ENCODE results near the gene GLOD5. TPM values are rescaled to one million over a fixed set of nuclear protein-coding genes. Genes with fewer than 3 reads are reported as not detected.

The GLOD5 gene
- total RNA-seq, 2 experiments from 2014 or later = not detected

DNA sequence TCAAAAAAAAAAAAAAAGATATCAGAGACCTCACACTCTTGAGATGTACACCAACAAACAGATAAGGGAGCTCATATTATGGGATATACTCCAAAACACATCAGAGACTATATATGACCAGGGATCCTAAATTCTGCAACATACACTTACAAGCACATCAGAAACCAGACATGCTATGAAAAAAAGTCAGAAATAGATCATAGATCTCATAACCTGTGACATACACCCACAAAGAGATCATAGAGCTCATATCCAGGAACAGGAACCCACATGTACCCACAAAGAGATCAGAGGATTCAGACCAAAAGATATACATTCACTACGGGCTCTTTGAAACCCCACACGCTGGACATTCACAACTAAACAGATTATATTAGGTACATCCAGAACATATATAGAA lies 35.0 kb upstream of the GLOD5 start:
- Histone ChIP-seq H3K4me3 (ENCODE audit: low read length) (no peak overlapping the region), H3K9me3 (ENCODE audit: control insufficient read depth in 1 of 2, insufficient read depth in 1 of 2, low read length in 2 of 2) (peaks cover 3 to 4% of the 10 kb centered on the region in 2 experiments), H3K4me1 (ENCODE audit: insufficient read depth, low read length) (peaks cover 22% of the 10 kb centered on the region), H3K27ac (ENCODE audit: low read depth in 1 of 2, low read length in 2 of 2) (no peak overlapping the region), H3K36me3 (ENCODE audit: insufficient read depth, low read length) (no peaks in the 10 kb centered on the region), H3K27me3 (ENCODE audit: control insufficient read depth in 1 of 2, insufficient read depth in 2 of 2, low read length in 2 of 2) (no peaks in the 10 kb centered on the region)
- DNase-seq = peak in 2 of 14 experiments; percentile 28 to 39
- ChIA-PET POLR2A (interaction anchor here (1.0 to 2.2 kb wide), 4 partner anchors 10 to 75 kb away, joined by 3 to 14 read pairs (median 6); partner anchors contain the start of genes HDAC6 and WAS), CTCF (no interaction called here)
- intact Hi-C loops (cut with DNase I, micrococcal nuclease) = no loop called here
- peak; percentile 80 for ATAC-seq (ENCODE audit: poor library complexity)
- TF ChIP-seq, protein P1, sequence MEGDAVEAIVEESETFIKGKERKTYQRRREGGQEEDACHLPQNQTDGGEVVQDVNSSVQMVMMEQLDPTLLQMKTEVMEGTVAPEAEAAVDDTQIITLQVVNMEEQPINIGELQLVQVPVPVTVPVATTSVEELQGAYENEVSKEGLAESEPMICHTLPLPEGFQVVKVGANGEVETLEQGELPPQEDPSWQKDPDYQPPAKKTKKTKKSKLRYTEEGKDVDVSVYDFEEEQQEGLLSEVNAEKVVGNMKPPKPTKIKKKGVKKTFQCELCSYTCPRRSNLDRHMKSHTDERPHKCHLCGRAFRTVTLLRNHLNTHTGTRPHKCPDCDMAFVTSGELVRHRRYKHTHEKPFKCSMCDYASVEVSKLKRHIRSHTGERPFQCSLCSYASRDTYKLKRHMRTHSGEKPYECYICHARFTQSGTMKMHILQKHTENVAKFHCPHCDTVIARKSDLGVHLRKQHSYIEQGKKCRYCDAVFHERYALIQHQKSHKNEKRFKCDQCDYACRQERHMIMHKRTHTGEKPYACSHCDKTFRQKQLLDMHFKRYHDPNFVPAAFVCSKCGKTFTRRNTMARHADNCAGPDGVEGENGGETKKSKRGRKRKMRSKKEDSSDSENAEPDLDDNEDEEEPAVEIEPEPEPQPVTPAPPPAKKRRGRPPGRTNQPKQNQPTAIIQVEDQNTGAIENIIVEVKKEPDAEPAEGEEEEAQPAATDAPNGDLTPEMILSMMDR (IDR thresholded peaks at IDR 0.05) = no peak
- Mint-ChIP-seq H3K4me1 (ENCODE audit: low read depth) (peaks cover 41% of the 10 kb centered on the region), H3K4me3 (no peak overlapping the region), H3K27me3 (no peaks in the 10 kb centered on the region), H3K27ac (peak overlapping the region; percentile 41), H3K36me3 (ENCODE audit: low read depth) (peaks cover 18% of the 10 kb centered on the region), H3K9me3 (peaks cover 10% of the 10 kb centered on the region)

DNA sequence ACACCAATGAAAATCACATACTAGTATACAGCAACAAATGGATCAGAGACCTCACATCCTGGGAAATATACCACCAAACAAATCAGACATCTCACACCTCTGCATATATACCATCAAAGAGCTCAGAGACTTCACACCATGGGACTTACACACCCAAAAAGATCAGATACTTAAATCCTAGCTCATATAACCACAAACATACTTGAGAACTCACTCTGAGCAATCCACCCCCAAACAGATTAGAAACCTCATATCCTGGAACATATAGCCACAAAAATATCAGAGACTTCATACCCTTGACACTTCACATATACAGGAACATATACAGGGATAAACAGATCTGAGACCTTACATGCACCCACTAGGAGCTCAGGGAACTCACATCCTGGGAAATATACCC lies 32.9 kb upstream of the GLOD5 start:
- no peak overlapping the region for H3K4me3 ChIP-seq (ENCODE audit: low read length)
- H3K27me3 ChIP-seq (ENCODE audit: control insufficient read depth in 1 of 2, insufficient read depth in 2 of 2, low read length in 2 of 2) = no peaks in the 10 kb centered on the region
- Mint-ChIP-seq H3K36me3 (ENCODE audit: low read depth) (peaks cover 18% of the 10 kb centered on the region), H3K9me3 (peaks cover 10% of the 10 kb centered on the region), H3K27me3 (no peaks in the 10 kb centered on the region), H3K4me3 (no peak overlapping the region), H3K4me1 (ENCODE audit: low read depth) (peaks cover 41% of the 10 kb centered on the region), H3K27ac (peak overlapping the region; percentile 45)
- ATAC-seq (ENCODE audit: poor library complexity) (no peak), DNase-seq (no peak)
- H3K9me3 ChIP-seq (ENCODE audit: control insufficient read depth in 1 of 2, insufficient read depth in 1 of 2, low read length in 2 of 2) = peaks cover 3 to 4% of the 10 kb centered on the region in 2 experiments
- POLR2A ChIA-PET = interaction anchor here (0.8 kb wide), 1 partner anchor 8 kb away, joined by 4 read pairs; no protein-coding TSS in a partner anchor
- TF ChIP-seq, protein P1 (IDR thresholded peaks at IDR 0.05) = no peak
- H3K36me3 ChIP-seq (ENCODE audit: insufficient read depth, low read length) = no peaks in the 10 kb centered on the region
- peaks cover 19% of the 10 kb centered on the region for H3K4me1 ChIP-seq (ENCODE audit: insufficient read depth, low read length)
- intact Hi-C loops (cut with DNase I, micrococcal nuclease) = no loop called here
- H3K27ac ChIP-seq (ENCODE audit: low read depth in 1 of 2, low read length in 2 of 2) = no peak overlapping the region
- CTCF ChIA-PET = no interaction called here

DNA sequence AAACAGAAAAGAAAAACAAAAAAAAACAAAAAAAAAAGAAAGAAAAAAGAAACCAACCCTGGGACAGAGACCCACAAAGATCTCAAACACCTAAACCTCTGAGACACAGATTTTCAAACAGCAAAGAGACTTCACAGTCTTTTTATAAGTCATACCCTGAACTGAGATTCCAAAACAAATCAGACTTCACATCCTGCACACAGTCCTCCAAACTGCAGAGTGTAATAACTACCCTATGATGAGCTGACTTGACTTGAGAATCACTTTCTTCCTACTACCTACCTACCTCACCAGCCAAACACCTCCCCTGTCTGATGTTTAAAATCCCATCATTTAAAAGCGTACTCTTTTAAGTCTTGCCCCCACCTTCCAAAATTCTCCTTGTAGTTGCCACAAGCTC lies 25.2 kb upstream of the GLOD5 start:
- Mint-ChIP-seq H3K27ac (peak overlapping the region; percentile 96), H3K36me3 (ENCODE audit: low read depth) (peaks cover 4% of the 10 kb centered on the region), H3K4me3 (peak overlapping the region; percentile 92), H3K27me3 (no peaks in the 10 kb centered on the region), H3K4me1 (ENCODE audit: low read depth) (peaks cover 24% of the 10 kb centered on the region), H3K9me3 (no peaks in the 10 kb centered on the region)
- intact Hi-C loops (cut with DNase I, micrococcal nuclease) = loop anchor here (1.0 to 10.0 kb wide), 6 partner anchors 40 to 218 kb away; partner anchors contain the start of genes SUV39H1 (in 2 of the 2), OTUD5 (in 1 of the 2), PIM2 (in 1 of the 2) and PQBP1 (in 1 of the 2)
- POLR2A ChIA-PET = interaction anchor here (1.2 to 2.8 kb wide), 14 partner anchors 8 to 266 kb away, joined by 4 to 53 read pairs (median 14); partner anchors contain the start of genes GRIPAP1, HDAC6, OTUD5 and PQBP1
- peak overlapping the region in 1 of 2 donors; percentile 29 for H3K27ac ChIP-seq (ENCODE audit: low read depth in 1 of 2, low read length in 2 of 2)
- peak overlapping the region; percentile 74 for H3K4me3 ChIP-seq (ENCODE audit: low read length)
- CTCF ChIA-PET = interaction anchor here (1.1 to 1.4 kb wide), 2 partner anchors 19 to 88 kb away, joined by 3 to 4 read pairs; no protein-coding TSS in a partner anchor
- DNase-seq (peak in 2 of 14 experiments; percentile 18 to 20), ATAC-seq (ENCODE audit: poor library complexity) (peak; percentile 16)
- no peaks in the 10 kb centered on the region for H3K9me3 ChIP-seq (ENCODE audit: control insufficient read depth in 1 of 2, insufficient read depth in 1 of 2, low read length in 2 of 2)
- TF ChIP-seq, protein P1 (IDR thresholded peaks at IDR 0.05) = no peak
- no peaks in the 10 kb centered on the region for H3K36me3 ChIP-seq (ENCODE audit: insufficient read depth, low read length)
- peaks cover 17% of the 10 kb centered on the region for H3K4me1 ChIP-seq (ENCODE audit: insufficient read depth, low read length)
- no peaks in the 10 kb centered on the region for H3K27me3 ChIP-seq (ENCODE audit: control insufficient read depth in 1 of 2, insufficient read depth in 2 of 2, low read length in 2 of 2)

All from CD4-positive, alpha-beta T cell (primary cell).